ENCODE results near the gene ADGRG3.

GRCh38 chr16:57656342-57656955 is 11.7 kb upstream of the ADGRG3 start:
- TF ChIP-seq POLR2A (IDR thresholded peaks at IDR 0.05), result no peak
- TF ChIP-seq POLR2AphosphoS5 (IDR thresholded peaks at IDR 0.05), result no peak
- TF ChIP-seq CTCF (IDR thresholded peaks at IDR 0.05), result no peak
- no peak for TF ChIP-seq EP300 (IDR thresholded peaks at IDR 0.05)

Measured in stomach (tissue), 4 donors.